ENCODE results near the gene NTN4.
"Not testable (repeated sequence)": the region's sequence is repeated elsewhere in the genome, so short reads cannot be mapped to it uniquely, and the experiment has no call there.

NTN4 gene

GRCh38 chr12:95709152-95709551 is 81.4 kb downstream of the NTN4 start:
- no peak for DNase-seq (ENCODE audit: low read depth in 2 of 2)

- DNase-seq (ENCODE audit: low read depth in 2 of 2): no peak
These were observed 85.4 kb downstream of the NTN4 start for GRCh38 chr12:95705143-95705542.

DNA sequence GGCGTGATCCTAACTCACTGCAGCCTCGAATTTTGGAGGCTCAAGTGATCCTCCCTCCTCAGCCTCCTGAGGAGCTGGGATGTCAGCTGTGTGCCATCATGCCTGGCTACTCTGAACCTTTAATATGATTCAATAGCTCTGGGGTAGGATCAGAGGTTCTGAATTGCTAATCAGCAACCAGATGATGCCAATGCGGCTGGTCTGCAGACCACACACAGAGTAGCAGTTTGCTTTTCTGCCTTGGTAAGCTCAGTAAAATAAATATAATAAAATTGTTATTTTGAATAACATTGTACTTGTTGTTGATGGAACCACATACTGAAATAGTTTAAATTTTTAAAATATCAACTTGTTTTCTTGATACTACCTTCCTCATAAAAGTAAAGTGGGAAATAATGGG is 86.6 kb downstream of the NTN4 start:
- no peak for DNase-seq (ENCODE audit: low read depth in 2 of 2)

DNA sequence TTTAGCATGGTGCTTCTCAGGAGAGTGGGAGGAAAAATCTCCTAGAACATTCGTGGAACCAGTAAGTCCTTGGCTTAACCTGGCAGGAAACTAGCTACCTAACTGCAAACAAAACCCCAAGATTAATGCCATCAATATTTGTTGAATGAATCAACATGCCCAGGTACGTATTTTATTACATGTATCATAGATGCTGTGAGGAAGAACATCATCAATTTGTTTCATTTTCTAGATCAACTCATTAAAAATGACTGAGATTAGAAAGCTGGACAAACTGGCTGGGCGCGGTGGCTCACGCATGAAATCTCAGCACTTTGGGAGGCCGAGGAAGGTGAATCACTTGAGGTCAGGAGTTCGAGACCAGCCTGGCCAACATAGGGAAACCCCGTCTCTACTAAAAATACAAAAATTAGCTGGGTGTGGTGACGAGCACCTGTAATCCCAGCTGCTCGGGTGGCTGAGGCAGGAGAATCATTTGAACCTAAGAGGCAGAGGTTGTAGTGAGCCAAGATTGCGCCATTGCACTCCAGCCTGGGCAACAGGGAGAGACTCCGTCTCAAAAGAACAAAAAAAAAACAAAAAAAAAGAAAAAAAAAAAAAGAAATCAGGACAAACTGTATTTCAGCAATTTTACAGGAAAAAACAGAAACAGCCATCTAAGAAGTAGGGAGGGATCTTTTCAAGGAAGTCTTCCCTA is 88.7 kb downstream of the NTN4 start:
- DNase-seq (ENCODE audit: low read depth in 2 of 2): no peak

DNA sequence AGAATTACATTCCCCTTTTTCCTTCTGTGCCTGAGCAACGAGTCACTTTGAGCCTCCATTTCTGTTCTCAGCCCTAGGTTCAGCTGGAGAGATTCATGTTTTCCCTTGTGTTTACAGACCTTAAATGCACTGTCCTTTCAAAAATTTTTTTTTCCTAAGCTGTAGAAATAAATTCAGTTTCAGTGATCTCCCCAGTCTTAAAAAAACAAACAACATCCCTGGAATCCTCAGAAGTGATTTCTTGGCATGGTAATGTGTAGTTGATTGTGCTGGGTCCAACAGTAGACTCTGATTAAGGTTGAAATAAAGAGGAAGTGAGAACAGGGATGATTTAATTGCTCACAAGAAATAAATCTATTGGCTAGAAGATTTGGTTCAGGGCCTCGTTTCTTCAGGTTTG is 89.3 kb downstream of the NTN4 start:
- no peak for DNase-seq (ENCODE audit: low read depth in 2 of 2)

DNA sequence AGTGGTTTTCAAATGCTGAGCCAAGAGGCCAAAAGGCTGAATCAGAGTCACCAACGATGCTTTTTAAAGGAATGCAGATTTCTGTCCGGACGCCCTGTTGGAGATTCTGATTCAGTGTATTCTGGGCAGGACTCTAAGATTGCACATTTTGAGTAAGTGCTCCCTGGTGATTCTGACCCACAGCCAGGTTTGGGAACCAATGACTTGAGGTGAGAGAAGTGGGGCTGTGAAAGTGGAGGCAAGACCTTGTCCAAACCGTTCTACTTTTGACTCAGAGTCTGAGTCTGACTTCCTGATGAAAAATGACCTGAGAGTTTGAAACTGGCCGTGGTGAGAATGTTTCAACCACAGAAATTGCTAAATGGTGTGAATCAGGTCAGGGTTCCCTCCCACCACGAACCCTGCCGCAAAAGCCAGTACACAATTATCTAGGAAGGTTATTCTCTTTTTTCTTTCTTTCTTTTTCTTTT is 90.2 kb downstream of the NTN4 start:
- DNase-seq (ENCODE audit: low read depth in 2 of 2): no peak

DNA sequence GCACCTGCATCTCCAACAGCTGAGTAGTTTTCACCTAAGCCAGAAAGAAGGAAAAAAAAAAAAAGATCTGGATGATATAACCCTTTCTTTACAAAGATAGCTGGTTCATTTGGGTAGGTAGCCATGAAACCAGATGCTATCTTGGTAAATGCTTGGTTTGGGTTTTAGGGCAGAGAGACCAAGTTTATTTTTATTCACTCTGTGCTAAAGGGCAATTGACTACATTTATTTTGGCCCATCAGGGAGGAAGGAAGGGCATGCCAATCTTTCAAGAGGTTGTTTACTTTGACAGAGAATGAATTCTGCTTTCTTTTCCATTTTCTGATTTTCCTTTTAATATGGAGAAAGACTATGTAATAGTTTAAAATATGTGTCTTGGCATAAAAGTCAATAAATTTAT is 91.0 kb downstream of the NTN4 start:
- no peak for DNase-seq (ENCODE audit: low read depth in 2 of 2)

DNA sequence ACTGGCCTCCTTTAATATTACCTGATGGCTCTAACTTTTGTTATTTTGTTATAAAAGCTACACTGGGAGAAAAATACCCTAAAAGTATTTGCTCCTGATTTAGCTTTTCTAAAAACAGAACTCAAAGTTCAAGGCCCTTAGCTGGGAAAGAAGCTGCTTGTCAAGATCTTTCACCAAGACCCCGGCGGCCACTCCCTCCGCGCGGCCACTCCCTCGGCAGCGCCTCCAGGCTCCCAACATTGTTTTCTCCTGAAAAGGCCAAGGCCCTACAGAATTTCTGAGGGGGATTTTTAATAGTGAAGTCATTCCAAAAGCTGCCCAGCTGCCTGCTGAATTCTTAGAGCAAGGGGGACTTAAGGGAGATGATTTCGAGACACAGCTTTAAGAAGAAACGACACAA is 96.4 kb downstream of the NTN4 start:
- no peak for DNase-seq (ENCODE audit: low read depth in 2 of 2)

- DNase-seq (ENCODE audit: low read depth in 2 of 2): no peak
These were observed 96.9 kb downstream of the NTN4 start for GRCh38 chr12:95693689-95694088.

GRCh38 chr12:95690861-95691635 is 99.5 kb downstream of the NTN4 start:
- DNase-seq (ENCODE audit: low read depth in 2 of 2): no peak

GRCh38 chr12:95687937-95688336 is 102.6 kb downstream of the NTN4 start:
- no peak for DNase-seq (ENCODE audit: low read depth in 2 of 2)

- no peak for DNase-seq (ENCODE audit: low read depth in 2 of 2)
These were observed 107.1 kb downstream of the NTN4 start for GRCh38 chr12:95683418-95683817.

DNA sequence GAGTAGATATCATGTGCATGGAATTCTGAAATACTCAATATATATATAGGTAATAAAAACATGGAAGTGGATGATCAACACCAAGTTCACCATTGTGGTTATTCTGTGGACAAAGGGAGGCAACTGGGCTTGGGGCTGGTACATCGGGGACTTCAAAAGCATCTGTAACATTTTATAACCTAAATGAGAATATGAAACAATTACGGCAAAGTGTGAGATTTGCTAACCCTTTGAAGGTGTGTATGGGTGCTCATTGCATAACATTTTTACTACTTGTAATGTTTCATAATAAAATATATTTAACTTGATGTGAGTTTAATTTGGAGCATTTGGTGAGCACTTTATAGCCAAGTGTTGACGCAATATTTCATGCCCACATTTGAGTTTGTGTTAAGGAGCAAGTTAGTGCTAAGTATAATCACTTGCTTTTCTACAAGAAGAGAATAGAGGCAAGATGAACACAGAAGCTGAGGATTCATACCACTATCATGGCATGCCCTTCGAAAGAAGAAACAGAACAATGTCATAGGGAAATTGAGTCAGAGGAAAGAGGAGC is 109.3 kb downstream of the NTN4 start:
- no peak for DNase-seq (ENCODE audit: low read depth in 2 of 2)

DNA sequence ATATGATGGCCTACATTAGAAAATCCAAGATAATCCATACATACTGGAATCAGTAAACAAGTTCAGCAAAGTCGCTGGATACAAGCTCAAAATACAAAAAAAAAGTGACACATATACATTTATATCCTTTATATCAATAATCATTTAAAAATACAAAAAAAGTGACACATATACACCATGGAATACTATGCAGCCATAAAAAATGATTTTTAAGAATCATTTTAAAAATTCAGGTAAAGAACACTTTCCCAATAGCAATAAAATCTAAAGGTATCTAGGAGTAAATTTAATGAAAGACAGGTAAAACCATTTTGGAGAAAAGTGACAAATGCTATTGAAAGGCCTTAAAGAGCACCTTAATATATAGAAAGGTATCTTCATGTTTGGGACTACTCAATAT is 111.9 kb downstream of the NTN4 start:
- no peak for DNase-seq (ENCODE audit: low read depth in 2 of 2)

DNA sequence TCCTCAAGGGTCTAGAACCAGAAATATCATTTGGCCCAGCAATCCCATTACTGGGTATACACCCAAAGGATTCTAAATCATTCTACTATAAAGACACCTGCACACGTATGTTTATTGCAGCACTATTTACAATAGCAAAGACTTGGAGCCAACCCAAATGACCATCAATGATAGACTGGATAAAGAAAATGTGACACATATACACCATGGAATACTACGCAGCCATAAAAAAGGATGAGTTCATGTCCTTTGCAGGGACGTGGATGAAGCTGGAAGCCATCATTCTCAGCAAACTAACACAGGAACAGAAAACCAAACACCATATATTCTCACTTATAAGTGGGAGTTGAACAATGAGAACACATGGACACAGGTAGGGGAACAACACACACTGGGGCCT is 112.8 kb downstream of the NTN4 start:
- not testable (repeated sequence) for DNase-seq (ENCODE audit: low read depth in 2 of 2)

DNA sequence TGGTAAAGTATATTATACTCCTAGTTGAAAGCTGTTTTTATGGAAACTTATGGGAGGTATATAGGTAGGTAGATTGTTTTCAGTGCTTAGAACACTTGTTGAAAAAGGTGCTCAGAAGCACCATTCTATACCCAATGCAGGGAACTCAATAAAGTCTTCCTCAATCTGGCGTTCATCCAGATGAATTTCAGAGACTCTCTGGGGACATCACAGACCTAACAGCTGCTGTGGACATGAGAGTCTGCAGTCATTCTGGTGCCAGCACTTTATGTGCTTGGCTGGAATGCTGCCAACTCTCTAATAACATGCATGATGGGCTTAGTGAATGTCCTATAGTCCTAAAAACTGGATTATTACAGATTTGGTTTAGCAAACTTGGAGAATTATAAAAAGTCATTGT is 115.9 kb downstream of the NTN4 start:
- no peak for DNase-seq (ENCODE audit: low read depth in 2 of 2)

DNA sequence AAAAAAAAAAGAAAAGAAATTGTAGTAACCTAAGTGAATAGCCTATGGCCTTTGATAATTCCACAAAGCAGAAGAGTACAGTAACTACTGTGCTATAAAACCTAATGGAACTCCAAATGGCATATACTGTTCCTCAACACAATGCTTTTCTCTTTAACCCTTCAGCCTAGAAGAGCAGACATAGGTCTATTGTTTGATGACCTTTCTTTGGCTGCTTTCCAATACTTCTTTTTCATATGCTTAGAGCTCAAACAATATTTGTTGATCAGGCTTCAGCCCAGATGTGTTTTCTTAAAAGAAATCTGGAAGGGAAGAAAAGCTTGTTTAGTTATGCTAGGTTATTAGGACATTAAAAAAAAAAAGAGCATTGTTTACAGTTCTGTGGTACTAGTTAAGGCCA is 116.4 kb downstream of the NTN4 start:
- DNase-seq (ENCODE audit: low read depth in 2 of 2): no peak

DNA sequence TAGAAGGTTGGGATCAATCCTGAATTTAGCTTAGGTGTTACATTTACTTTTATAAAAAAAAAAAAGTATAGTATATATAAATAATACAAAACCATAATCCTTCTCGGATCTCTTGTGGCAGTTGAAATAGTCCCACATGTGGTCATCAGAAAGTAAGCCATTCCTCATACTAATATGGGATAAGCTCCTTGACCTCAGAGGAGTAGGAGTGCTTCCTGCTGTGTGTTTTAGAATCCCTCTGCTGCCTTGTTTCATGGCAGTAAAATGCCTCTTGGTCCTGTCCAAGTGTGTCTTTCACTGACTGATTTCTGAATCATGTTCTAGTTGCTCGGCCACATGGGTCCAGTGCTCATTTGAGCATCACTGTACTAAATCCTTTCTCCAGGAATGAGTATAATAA is 117.0 kb downstream of the NTN4 start:
- no peak for DNase-seq (ENCODE audit: low read depth in 2 of 2)

- DNase-seq (ENCODE audit: low read depth in 2 of 2): no peak
These were observed 118.4 kb downstream of the NTN4 start for GRCh38 chr12:95672166-95672565.

DNA sequence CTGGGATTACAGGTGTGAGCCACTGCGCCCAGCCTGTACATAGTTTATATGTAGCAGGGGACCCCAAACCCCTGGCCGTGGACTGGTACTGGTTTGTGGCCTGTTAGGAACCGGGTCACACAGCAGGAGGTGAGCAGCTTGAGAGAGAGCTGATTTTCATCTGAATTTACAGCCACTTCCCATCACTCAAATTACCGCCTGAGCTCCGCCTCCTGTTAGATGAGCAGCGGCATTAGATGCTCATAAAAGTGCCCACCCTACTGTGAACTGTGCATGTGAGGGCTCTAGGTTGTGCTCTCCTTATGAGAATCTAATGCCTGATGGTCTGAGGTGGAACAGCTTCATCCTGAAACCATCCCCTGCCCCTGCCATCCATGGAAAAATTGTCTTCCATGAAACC is 119.3 kb downstream of the NTN4 start:
- DNase-seq (ENCODE audit: low read depth in 2 of 2): no peak

DNA sequence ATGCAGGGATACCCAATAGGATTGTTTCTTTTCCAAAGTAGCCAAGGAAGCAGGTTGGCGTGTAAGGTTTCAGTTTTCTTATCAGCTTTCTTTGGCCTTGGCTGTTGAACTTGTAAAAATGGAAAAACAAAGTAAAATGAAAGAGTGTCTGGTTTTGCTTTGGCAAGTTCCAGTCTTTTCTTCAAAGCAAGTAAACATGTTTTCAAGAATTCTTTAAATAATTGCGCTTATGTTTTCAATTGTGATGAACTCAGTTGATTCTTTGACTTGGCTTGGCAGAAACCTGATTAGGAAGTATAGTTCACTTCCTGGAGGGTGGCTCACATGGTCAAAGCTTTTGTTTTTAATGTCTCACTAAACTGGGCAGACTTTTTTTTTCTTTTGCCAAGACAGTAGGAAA is 127.0 kb downstream of the NTN4 start:
- no peak for DNase-seq (ENCODE audit: low read depth in 2 of 2)

- no peak for DNase-seq (ENCODE audit: low read depth in 2 of 2)
These were observed 129.2 kb downstream of the NTN4 start for GRCh38 chr12:95661360-95661759.

DNA sequence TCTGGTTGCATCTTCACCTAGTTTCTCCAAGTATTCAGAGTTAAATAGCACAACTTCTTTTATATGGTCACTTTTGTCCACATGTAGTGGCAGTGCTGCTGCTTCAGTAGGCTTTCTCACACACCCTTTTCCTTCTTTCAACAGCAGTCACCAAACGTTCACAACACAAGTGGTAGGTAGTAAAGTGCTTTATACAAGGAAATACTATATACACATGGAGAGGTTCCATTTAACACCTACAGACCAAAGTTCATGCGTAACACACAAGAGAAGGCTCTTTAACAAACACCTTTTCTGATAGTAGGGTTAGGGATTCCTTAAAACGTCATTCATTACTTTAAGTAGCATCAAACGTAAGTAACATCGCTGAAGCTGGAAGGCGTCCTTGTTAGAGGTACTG is 132.2 kb downstream of the NTN4 start:
- DNase-seq (ENCODE audit: low read depth in 2 of 2): no peak
